Posterior vena cava (tissue), 2 donors: Measurements from ENCODE around the gene TCF12. TPM values are rescaled to one million over a fixed set of nuclear protein-coding genes. Genes with fewer than 3 reads are reported as not detected.
"Not testable (repeated sequence)": the region's sequence is repeated elsewhere in the genome, so short reads cannot be mapped to it uniquely, and the experiment has no call there.

Experiments
- DNase-seq: peaks from one replicate; pipeline ENCODE4 v3.0.0-alpha.2; 2020; ENCODE audit warnings: low spot score
- intact Hi-C, 2 donors: fragments of 100-400 bp; cut with DNase I; formaldehyde crosslinking; loops; one replicate each; pipeline versions ENCODE4 v1.14.1 to v1.14.2; 2022 to 2023
- total RNA-seq, 2 donors: library from RNA; stranded (reverse); fragmentation: NEBNext Ultra II Directional; extraction: Animal tissue kit (Norgen Biotek cat#: 25700); gene quantifications; one replicate each; pipeline ENCODE4 v1.2.1, GENCODE V29; 2021
- donor health status: DM: yes; HTN: yes; CAD: no.
- donor health status: DM: yes; HTN: yes; CAD: no.

The TCF12 gene
- total RNA-seq, 2 donors from 2014 or later: 95.2 to 102 TPM

DNA sequence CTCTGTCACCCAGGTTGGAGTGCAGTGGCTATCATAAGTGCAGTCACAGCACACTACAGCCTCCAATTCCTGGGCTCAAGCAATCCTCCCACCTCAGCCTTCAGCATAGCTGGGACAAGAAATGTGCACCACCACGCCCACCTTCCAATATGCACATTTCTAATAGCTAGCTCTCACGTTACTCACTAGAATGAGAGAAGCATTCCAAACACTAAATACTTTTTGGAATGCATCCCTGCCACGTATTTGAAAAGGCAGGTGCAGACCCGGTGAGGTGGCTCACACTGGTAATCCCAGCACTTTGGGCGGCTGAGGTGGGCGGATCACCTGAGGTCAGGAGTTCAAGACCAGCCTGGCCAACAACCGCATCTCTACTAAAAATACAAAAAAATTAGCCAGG lies 7.6 kb upstream of the TCF12 start:
- intact Hi-C loops: no loop called here
- DNase-seq: no peak

DNA sequence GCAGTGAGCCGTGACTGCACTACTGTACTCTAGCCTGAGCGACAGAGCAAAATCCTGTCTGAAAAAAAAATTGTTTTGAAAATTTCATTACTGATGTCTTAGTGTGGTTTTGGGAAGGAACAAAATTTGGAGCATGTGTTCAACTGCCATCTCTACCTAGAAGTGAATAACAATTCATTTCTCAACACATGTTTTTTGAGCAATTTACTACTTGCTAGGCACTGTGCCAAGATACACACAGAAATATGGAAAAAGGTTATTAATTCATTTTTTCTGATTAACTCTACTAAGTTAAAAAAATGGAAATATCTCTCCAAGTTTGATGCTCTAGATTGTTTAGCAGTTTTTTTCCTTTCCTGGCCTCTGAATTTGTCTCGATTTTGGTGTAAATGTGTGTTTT lies 5.2 kb upstream of the TCF12 start:
- intact Hi-C loops: no loop called here
- DNase-seq: no peak

- no peak for DNase-seq
- intact Hi-C loops: no loop called here
Measured at GRCh38 chr15:56913670-56914069, 4.8 kb upstream of the TCF12 start.

DNA sequence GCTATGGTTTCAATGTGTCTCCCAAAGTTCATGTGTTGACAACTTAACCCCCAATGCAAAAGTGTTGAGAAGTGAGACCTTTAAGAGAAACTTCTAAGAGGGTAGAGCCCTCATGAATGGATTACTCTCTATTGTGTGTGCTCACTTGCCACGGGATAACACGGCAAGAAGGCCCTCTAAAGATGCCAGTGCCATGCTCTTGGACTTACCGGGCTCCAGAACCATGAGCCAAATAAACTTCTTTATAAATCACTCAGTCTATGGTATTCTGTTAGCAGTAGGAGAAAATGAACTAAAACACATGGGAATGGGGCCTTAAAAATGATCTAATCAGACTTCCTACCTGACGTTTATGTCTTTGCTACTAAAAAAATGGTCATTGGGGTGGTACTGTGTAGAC lies 2.6 kb upstream of the TCF12 start:
- intact Hi-C loops: no loop called here
- DNase-seq: no peak

GRCh38 chr15:56916825-56917477 lies 1.5 kb upstream of the TCF12 start:
- intact Hi-C loops: no loop called here
- no peak for DNase-seq

DNA sequence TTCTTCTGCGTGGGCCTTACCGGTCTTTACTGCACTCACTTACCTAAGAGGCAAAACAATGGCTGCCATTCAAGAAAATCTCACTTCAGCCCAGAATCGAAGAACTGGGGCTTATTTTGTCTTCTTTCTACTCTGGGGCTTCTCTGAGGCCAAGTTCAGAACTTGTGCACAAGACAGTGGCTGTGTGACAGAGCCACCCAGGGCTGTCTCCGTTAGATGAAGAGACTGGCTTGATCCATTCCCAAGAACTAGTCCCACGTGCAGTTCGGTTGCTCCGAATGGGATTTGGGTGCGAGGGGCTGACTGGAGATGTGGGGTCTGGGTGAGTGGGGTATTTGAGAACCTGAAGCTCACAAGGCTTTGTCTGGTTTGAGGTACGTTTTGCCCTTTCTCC lies 795 bp upstream of the TCF12 start:
- no peak for DNase-seq
- intact Hi-C loops: loop anchor here (1.0 to 2.0 kb wide), 2 partner anchors 30 to 31 kb away; no protein-coding TSS in a partner anchor

GRCh38 chr15:56919031-56919608 lies 676 bp downstream of the TCF12 start:
- intact Hi-C loops: loop anchor here in 1 of 2 donors (2.0 kb wide), 1 partner anchor 32 kb away; no protein-coding TSS in a partner anchor
- peak; percentile 86 for DNase-seq

- intact Hi-C loops: loop anchor here (2.0 kb wide), 2 partner anchors 33 to 73 kb away; no protein-coding TSS in a partner anchor
- peak; percentile 83 for DNase-seq
Measured at GRCh38 chr15:56919609-56920366, 1.3 kb downstream of the TCF12 start.

GRCh38 chr15:56920367-56920627 lies 1.9 kb downstream of the TCF12 start:
- no peak for DNase-seq
- intact Hi-C loops: loop anchor here in 1 of 2 donors (2.0 kb wide), 1 partner anchor 73 kb away; no protein-coding TSS in a partner anchor

DNA sequence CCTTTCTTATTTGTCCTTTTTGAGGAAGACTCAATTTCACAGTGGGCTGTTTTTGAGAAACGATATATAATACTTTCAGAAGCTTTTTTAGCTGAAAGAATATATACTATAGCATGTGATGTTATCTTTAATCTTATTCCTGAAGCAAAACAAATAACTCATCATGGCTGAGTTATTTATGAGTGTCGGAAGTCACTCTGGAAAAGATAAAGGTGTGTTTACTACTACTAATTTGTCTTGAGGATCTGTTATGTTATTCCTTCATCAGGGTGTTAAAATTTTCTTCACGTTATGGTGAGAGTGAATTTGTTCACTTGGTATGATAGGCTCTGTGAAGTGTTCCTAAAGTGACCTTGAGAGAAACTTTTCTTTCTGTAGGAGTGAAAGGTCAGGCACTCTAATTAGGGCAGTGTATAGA lies 4.7 kb downstream of the TCF12 start:
- no peak for DNase-seq
- intact Hi-C loops: no loop called here

- intact Hi-C loops: no loop called here
- no peak for DNase-seq
Measured at GRCh38 chr15:56927816-56928215, 9.4 kb downstream of the TCF12 start.

DNA sequence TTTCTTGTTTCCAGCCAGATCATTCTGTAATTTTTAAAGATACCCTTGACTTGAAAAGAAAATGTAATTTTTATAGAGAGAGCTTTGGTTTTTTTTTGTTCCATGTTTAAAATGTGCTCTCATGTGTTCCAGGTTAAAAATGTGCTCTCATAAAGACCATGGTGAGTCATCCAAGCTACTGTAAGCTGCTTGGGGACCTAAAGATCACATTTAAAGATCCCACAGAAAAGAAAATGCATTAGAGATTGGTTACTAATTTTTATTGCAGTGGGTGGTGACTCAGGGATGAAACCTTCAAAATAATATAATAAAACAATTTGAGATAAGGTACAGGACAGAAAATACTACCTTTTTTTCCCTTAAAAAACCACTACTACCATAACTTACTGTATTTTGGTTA lies 11.0 kb downstream of the TCF12 start:
- no peak for DNase-seq
- intact Hi-C loops: no loop called here

GRCh38 chr15:56929933-56930332 lies 11.5 kb downstream of the TCF12 start:
- intact Hi-C loops: loop anchor here in 1 of 2 donors (2.0 kb wide), 1 partner anchor 23 kb away; no protein-coding TSS in a partner anchor
- no peak for DNase-seq

DNA sequence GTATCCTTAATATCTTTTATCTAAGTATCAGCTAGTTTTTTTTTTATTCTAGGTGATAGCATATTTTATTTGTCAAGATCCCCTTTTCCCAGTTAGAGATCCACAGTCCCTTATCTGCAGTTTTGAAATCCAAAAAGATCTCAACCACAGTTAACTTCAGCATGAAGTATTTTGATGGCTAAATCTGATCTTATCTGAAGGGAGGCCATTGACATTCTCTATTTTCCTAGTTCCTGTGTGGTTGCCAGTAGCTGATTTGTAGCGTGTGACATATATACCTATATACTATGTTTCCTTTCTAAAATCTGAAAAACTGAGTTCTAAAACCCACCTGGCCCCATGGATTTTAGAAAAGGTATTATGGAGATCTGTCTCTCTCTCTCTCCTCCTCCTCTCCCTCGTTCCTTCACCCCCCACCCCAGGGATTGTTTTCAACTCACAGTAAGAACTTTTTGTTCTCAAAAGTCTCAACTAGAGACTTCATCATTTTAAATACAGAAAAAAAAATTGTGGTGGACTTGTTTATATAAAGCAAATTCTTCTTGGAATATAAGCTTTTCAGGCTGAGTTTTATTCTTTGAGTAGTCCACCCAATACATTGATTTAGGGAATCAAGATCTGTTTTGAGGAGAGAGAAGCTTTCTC lies 12.3 kb downstream of the TCF12 start:
- intact Hi-C loops: loop anchor here in 1 of 2 donors (2.0 kb wide), 1 partner anchor 24 kb away; no protein-coding TSS in a partner anchor
- DNase-seq: no peak

DNA sequence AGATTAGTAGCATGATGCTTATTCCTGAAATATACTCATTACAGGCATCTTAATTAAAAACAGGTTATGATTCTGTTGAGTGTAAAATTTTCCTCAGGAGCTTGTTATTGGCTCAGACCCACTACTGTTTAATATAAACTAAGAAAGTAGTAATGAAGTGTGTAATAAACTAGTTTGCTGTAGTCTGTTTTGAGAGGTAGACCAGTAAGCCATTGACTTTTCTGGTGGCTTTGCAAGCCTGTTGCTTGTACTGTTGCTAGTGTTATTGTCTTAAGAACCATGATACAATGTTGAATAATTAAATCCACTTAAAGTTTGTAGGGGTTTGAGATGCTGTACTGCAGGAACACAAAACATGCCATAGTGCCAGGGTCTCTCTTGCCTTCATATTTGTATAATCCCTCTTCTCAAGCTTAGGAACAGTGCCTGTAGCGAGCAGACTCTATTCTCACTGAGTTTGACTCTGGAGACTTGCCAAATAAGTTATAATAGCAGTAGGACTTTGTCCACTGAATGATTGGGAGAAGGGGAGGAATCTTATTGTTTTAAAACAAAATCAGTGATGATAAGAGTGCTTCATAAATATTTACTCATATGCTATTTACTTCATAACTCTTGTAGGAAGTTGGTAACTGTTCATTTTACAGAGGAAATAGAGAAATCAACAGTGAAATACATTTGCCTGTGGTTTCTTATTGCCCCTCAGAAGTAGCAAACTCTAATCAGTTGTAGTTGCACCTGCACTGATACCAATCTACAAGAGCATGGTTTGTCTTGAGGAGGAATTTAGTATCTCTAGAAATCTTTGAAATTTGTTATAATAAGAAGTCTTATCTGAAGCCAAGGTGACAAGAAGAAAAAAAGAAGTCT lies 13.4 kb downstream of the TCF12 start:
- intact Hi-C loops: loop anchor here in 1 of 2 donors (2.0 kb wide), 1 partner anchor 25 kb away; no protein-coding TSS in a partner anchor
- no peak for DNase-seq

DNA sequence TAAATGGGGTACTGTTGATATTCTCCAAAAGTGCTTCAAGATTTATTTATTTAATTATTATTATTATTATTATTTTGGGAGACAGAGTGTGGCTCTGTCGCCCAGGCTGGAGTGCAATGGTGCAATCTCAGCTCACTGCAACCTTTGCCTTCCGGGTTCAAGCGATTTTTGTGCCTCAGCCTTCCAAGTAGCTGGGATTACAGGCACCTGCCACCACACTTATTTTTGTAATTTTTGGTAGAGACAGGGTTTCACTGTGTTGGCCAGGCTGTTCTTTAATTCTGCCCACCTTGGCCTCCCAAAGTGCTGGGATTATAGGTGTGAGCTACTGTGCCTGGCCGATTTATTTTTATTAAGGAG lies 14.0 kb downstream of the TCF12 start:
- DNase-seq, intact Hi-C loops: not testable (repeated sequence)

GRCh38 chr15:56933410-56933809 lies 15.0 kb downstream of the TCF12 start:
- DNase-seq: no peak
- intact Hi-C loops: no loop called here

DNA sequence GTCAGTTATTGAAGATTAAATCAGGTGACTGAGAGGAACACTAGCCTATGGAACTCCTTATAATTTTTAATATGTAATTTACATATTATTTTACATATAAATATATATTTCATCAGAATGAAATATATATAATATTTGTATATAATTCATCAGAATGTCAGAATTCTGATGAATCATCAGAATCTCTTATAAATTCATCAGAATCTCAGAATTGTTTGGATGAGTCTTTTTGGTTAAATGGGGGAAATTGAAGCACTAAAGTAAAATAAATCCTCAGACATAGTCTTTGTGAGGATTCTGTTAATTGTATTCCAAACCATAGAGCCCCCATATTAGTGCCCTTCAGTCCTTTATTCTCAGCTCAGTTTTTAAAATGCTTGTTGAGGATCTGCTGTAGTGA lies 15.4 kb downstream of the TCF12 start:
- intact Hi-C loops: no loop called here

GRCh38 chr15:56934269-56934668 lies 15.8 kb downstream of the TCF12 start:
- intact Hi-C loops: no loop called here
- DNase-seq: no peak

More for the DNA sequence above, 15.4 kb downstream of the TCF12 start:
- no peak for DNase-seq
